IMR-90 (cell line): ENCODE data around the gene DHDDS. TPM values are rescaled to one million over a fixed set of nuclear protein-coding genes. Genes with fewer than 3 reads are reported as not detected.

Experiments
- ATAC-seq: fragments of 200-7000 bp; cut with Tn5 transposase; 2 replicates; pipeline ENCODE4 v1.9.1; 2020; ENCODE audit warnings: low read depth, mild to moderate bottlenecking, moderate library complexity
- BruUV-seq: library from RNA; stranded (reverse); fragments of 400-500 nt; replicated peaks from 2 replicates; lab custom pipeline; 2021; lab: Mats Ljungman, UMichigan
- CTCF ChIA-PET: fragments of 300-600 bp; formaldehyde crosslinking; extraction: SDS; loops from one replicate; lab custom pipeline; 2021; ENCODE audit warnings: antibody characterized with exemption; lab: Yijun Ruan, JAX
- POLR2A ChIA-PET: fragments of 300-600 bp; sonication (Branson Sonifier 250); formaldehyde crosslinking; loops from one replicate; lab custom pipeline; 2022; ENCODE audit warnings: antibody characterized with exemption; ENCODE audit not compliant: unreplicated experiment; lab: Charles Lee
- DNase-seq: peaks from one replicate; pipeline ENCODE4 v3.0.0; 2013
- H2AFZ ChIP-seq: replicated peaks from 2 replicates; pipeline ENCODE3; 2013; ENCODE audit warnings: low read length, mild to moderate bottlenecking; ENCODE audit not compliant: poor library complexity
- H2AK5ac ChIP-seq: 2 replicates; pipeline ENCODE4 v1.6.1; 2013; ENCODE audit warnings: low read depth, low read length, inconsistent platforms
- H2AK9ac ChIP-seq: replicated peaks from 2 replicates; pipeline ENCODE3; 2013; ENCODE audit warnings: mild to moderate bottlenecking, low read depth, low read length, moderate library complexity; ENCODE audit not compliant: poor library complexity
- H2BK120ac ChIP-seq: 2 replicates; pipeline ENCODE4 v1.6.1; 2013; ENCODE audit warnings: low read depth, low read length, inconsistent platforms
- H2BK15ac ChIP-seq: 3 replicates; pipeline ENCODE4 v1.6.1; 2013; ENCODE audit warnings: low read depth, low read length, inconsistent platforms
- H2BK20ac ChIP-seq: 2 replicates; pipeline ENCODE4 v1.6.1; 2013; ENCODE audit warnings: low read depth, mild to moderate bottlenecking, inconsistent platforms, low read length, moderate library complexity
- H2BK5ac ChIP-seq: 2 replicates; pipeline ENCODE4 v1.6.1; 2013; ENCODE audit warnings: mild to moderate bottlenecking, low read depth, low read length, inconsistent platforms; ENCODE audit not compliant: poor library complexity, severe bottlenecking
- H3K14ac ChIP-seq: replicated peaks from 2 replicates; pipeline ENCODE4 v1.6.1; 2013; ENCODE audit warnings: low read depth, low read length, inconsistent platforms
- H3K18ac ChIP-seq: 2 replicates; pipeline ENCODE4 v1.6.1; 2013; ENCODE audit warnings: low read depth, low read length, control low read depth
- H3K23ac ChIP-seq: 2 replicates; pipeline ENCODE4 v1.6.1; 2013; ENCODE audit warnings: low read depth, low read length, inconsistent platforms
- H3K27ac ChIP-seq: 2 replicates; pipeline ENCODE4 v1.5.1; 2013; ENCODE audit warnings: mild to moderate bottlenecking, control low read depth, low read length; ENCODE audit not compliant: insufficient read depth
- H3K27me3 ChIP-seq: 2 replicates; pipeline ENCODE4 v1.6.1; 2013; ENCODE audit warnings: low read length; ENCODE audit not compliant: control insufficient read depth, insufficient read depth
- H3K36me3 ChIP-seq: 2 replicates; pipeline ENCODE4 v1.6.1; 2013; ENCODE audit warnings: low read length, mixed read lengths; ENCODE audit not compliant: control insufficient read depth, insufficient read depth
- H3K4ac ChIP-seq: 2 replicates; pipeline ENCODE4 v1.6.1; 2013; ENCODE audit warnings: low read depth, low read length, inconsistent platforms
- H3K4me1 ChIP-seq: 2 replicates; pipeline ENCODE4 v1.6.1; 2013; ENCODE audit warnings: low read length, mixed read lengths; ENCODE audit not compliant: control insufficient read depth, insufficient read depth
- H3K4me2 ChIP-seq: 2 replicates; pipeline ENCODE4 v1.6.1; 2013; ENCODE audit warnings: low read depth, mild to moderate bottlenecking, control low read depth, low read length, moderate library complexity
- H3K4me3 ChIP-seq: 2 replicates; pipeline ENCODE4 v1.5.1; 2013; ENCODE audit warnings: low read depth, mild to moderate bottlenecking, control low read depth, low read length, moderate library complexity; ENCODE audit not compliant: insufficient read depth
- H3K56ac ChIP-seq: 2 replicates; pipeline ENCODE4 v1.6.1; 2013; ENCODE audit warnings: low read length, inconsistent platforms; ENCODE audit not compliant: insufficient read depth; ENCODE audit errors: extremely low read depth
- H3K79me1 ChIP-seq, 2 experiments: 2 replicates each; pipeline ENCODE4 v1.6.1; 2013; ENCODE audit warnings: low read length in 2 of 2, inconsistent platforms in 1 of 2, low read depth in 1 of 2
- H3K9ac ChIP-seq: 2 replicates; pipeline ENCODE4 v1.6.1; 2013; ENCODE audit warnings: low read depth, low read length, control low read depth
- H3K9me1 ChIP-seq: 2 replicates; pipeline ENCODE4 v1.6.1; 2013; ENCODE audit warnings: low read length, inconsistent platforms; ENCODE audit not compliant: insufficient read depth
- H3K9me3 ChIP-seq: 2 replicates; pipeline ENCODE4 v1.6.1; 2013; ENCODE audit warnings: low read length; ENCODE audit not compliant: control insufficient read depth, insufficient read depth
- H4K20me1 ChIP-seq: 2 replicates; pipeline ENCODE4 v1.6.1; 2013; ENCODE audit warnings: low read length, inconsistent platforms; ENCODE audit not compliant: insufficient read depth
- H4K5ac ChIP-seq: 2 replicates; pipeline ENCODE4 v1.6.1; 2013; ENCODE audit warnings: mild to moderate bottlenecking, low read depth, low read length, control low read depth
- H4K8ac ChIP-seq, 2 experiments: 2 replicates each; pipeline ENCODE4 v1.6.1; 2013; ENCODE audit warnings: low read depth in 2 of 2, low read length in 2 of 2, control low read depth in 1 of 2, inconsistent platforms in 1 of 2
- H4K91ac ChIP-seq: 2 replicates; pipeline ENCODE4 v1.6.1; 2013; ENCODE audit warnings: low read depth, low read length, inconsistent platforms; ENCODE audit not compliant: insufficient read depth
- CEBPB ChIP-seq: IDR thresholded peaks from 2 replicates; pipeline ENCODE4 v1.6.1; 2012; ENCODE audit warnings: low read depth, low read length, improper control_type of control experiment
- MAFK ChIP-seq: IDR thresholded peaks from 2 replicates; pipeline ENCODE4 v1.6.1; 2012; ENCODE audit warnings: low read depth, low read length, improper control_type of control experiment
- MAZ ChIP-seq: IDR thresholded peaks from 2 replicates; pipeline ENCODE4 v1.6.1; 2012; ENCODE audit warnings: low read depth, mild to moderate bottlenecking, low read length, improper control_type of control experiment, moderate library complexity, borderline replicate concordance
- MXI1 ChIP-seq: IDR thresholded peaks from 2 replicates; pipeline ENCODE4 v1.6.1; 2012; ENCODE audit warnings: low read depth, mild to moderate bottlenecking, low read length, moderate library complexity, borderline replicate concordance
- POLR2A ChIP-seq: IDR thresholded peaks from 2 replicates; pipeline ENCODE4 v1.6.1; 2012; ENCODE audit warnings: mild to moderate bottlenecking, low read depth, low read length
- RAD21 ChIP-seq: IDR thresholded peaks from 2 replicates; pipeline ENCODE4 v1.6.1; 2012; ENCODE audit warnings: low read length, improper control_type of control experiment
- RCOR1 ChIP-seq: IDR thresholded peaks from 2 replicates; pipeline ENCODE4 v1.6.1; 2012; ENCODE audit warnings: mild to moderate bottlenecking, low read length, improper control_type of control experiment; ENCODE audit not compliant: insufficient replicate concordance
- RFX5 ChIP-seq: IDR thresholded peaks from 2 replicates; pipeline ENCODE4 v1.8.0; 2012; ENCODE audit warnings: low read depth, mild to moderate bottlenecking, low read length, moderate library complexity
- WGBS, 2 experiments: methylation state at CpG; one replicate each; pipeline versions ENCODE4 v1.1.5 to v1.1.7; 2013; ENCODE audit warnings: missing lambda C conversion rate in 2 of 2; ENCODE audit not compliant: insufficient read length in 1 of 2; ENCODE audit errors: extremely low coverage in 2 of 2; 5-methylcytosine and 5-hydroxymethylcytosine counted together
- dilution Hi-C: fragments of 300-500 bp; cut with HindIII; formaldehyde crosslinking; loops from one replicate; pipeline ENCODE4 v1.14.3; 2018; ENCODE audit warnings: low sequenced_read_pairs; ENCODE audit not compliant: unreplicated experiment
- in situ Hi-C: fragments of 300-500 bp; cut with MboI; formaldehyde crosslinking; loops from 3 replicates; pipeline ENCODE4 v1.14.3; 2019; ENCODE audit warnings: low sequenced_read_pairs, inconsistent platforms, mixed read lengths
- intact Hi-C: fragments of 100-400 bp; cut with micrococcal nuclease; formaldehyde crosslinking; loops from 2 replicates; pipeline ENCODE4 v1.10.0; 2022
- polyA plus RNA-seq, 3 experiments: library from polyadenylated mRNA; depleted of rRNA; stranded (reverse); fragments of >200 nt; gene quantifications; 2 replicates each; pipeline ENCODE4 v1.2.3, GENCODE V29; 2012; ENCODE audit warnings: low replicate concordance in 1 of 3
- total RNA-seq: library from RNA; depleted of rRNA; stranded (reverse); fragments of >200 nt; gene quantifications from 2 replicates; pipeline ENCODE4 v1.2.3, GENCODE V29; 2012
- TF ChIP-seq, protein P1 (sequence below): conservative IDR thresholded peaks from 2 replicates; pipeline ENCODE4 v1.5.1; 2012; ENCODE audit warnings: mild to moderate bottlenecking, low read depth, low read length, improper control_type of control experiment
- TF ChIP-seq, protein P2 (sequence below): fragments of 150-350 bp; IDR thresholded peaks from 2 replicates; pipeline ENCODE4 v1.6.1; 2016; ENCODE audit warnings: low read depth, mild to moderate bottlenecking, low read length, moderate library complexity, borderline replicate concordance
- TF ChIP-seq, protein P3 (sequence below): fragments of 150-350 bp; IDR thresholded peaks from 2 replicates; pipeline ENCODE4 v1.6.1; 2017; ENCODE audit warnings: mild to moderate bottlenecking, antibody characterized with exemption, low read length, low read depth

The DHDDS gene
- total and polyA plus RNA-seq, 2 of the 4 experiments (the other 2 are of a cell fraction): 49.3 to 67.7 TPM

GRCh38 chr1:26440259-26440658 lies 8.1 kb downstream of the DHDDS start:
- Histone ChIP-seq H3K4me2 (no peak overlapping the region), H4K91ac (no peak overlapping the region), H3K56ac (no peak overlapping the region), H2BK120ac (no peak overlapping the region), H4K5ac (no peak overlapping the region), H2BK20ac (no peak overlapping the region), H4K8ac (no peak overlapping the region), H3K14ac (no peak overlapping the region), H3K79me1 (peaks cover 12 to 19% of the 10 kb centered on the region in 2 experiments), H3K4me1 (no peaks in the 10 kb centered on the region), H2AK5ac (no peak overlapping the region), H2BK5ac (no peak overlapping the region), H3K18ac (no peak overlapping the region), H3K23ac (no peak overlapping the region), H3K4me3 (no peak overlapping the region), H2BK15ac (no peak overlapping the region), H2AFZ (no peak overlapping the region), H4K20me1 (no peaks in the 10 kb centered on the region), H3K36me3 (peaks cover 45% of the 10 kb centered on the region), H3K9me1 (no peaks in the 10 kb centered on the region), H2AK9ac (no peak overlapping the region), H3K9me3 (no peaks in the 10 kb centered on the region), H3K4ac (no peak overlapping the region), H3K27me3 (no peaks in the 10 kb centered on the region), H3K27ac (no peak overlapping the region), H3K9ac (no peak overlapping the region)
- in situ Hi-C loops (no loop called here), intact Hi-C loops (no loop called here), dilution Hi-C loops (no loop called here)
- TF ChIP-seq, protein P1, sequence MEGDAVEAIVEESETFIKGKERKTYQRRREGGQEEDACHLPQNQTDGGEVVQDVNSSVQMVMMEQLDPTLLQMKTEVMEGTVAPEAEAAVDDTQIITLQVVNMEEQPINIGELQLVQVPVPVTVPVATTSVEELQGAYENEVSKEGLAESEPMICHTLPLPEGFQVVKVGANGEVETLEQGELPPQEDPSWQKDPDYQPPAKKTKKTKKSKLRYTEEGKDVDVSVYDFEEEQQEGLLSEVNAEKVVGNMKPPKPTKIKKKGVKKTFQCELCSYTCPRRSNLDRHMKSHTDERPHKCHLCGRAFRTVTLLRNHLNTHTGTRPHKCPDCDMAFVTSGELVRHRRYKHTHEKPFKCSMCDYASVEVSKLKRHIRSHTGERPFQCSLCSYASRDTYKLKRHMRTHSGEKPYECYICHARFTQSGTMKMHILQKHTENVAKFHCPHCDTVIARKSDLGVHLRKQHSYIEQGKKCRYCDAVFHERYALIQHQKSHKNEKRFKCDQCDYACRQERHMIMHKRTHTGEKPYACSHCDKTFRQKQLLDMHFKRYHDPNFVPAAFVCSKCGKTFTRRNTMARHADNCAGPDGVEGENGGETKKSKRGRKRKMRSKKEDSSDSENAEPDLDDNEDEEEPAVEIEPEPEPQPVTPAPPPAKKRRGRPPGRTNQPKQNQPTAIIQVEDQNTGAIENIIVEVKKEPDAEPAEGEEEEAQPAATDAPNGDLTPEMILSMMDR: no peak
- no peak for TF ChIP-seq MAZ
- TF ChIP-seq, protein P2, sequence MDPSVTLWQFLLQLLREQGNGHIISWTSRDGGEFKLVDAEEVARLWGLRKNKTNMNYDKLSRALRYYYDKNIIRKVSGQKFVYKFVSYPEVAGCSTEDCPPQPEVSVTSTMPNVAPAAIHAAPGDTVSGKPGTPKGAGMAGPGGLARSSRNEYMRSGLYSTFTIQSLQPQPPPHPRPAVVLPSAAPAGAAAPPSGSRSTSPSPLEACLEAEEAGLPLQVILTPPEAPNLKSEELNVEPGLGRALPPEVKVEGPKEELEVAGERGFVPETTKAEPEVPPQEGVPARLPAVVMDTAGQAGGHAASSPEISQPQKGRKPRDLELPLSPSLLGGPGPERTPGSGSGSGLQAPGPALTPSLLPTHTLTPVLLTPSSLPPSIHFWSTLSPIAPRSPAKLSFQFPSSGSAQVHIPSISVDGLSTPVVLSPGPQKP: no peak
- no peak for TF ChIP-seq MAFK
- no peak for TF ChIP-seq MXI1
- TF ChIP-seq CEBPB: no peak
- TF ChIP-seq POLR2A: no peak
- TF ChIP-seq RFX5: no peak
- no peak for TF ChIP-seq RCOR1
- TF ChIP-seq, protein P3, sequence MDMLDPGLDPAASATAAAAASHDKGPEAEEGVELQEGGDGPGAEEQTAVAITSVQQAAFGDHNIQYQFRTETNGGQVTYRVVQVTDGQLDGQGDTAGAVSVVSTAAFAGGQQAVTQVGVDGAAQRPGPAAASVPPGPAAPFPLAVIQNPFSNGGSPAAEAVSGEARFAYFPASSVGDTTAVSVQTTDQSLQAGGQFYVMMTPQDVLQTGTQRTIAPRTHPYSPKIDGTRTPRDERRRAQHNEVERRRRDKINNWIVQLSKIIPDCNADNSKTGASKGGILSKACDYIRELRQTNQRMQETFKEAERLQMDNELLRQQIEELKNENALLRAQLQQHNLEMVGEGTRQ: no peak
- no peak for TF ChIP-seq RAD21
- DNase-seq: no peak
- no CpG with 5 or more reads among the region's 2 CpGs for WGBS, 2 experiments
- ATAC-seq: no peak
- no TSS peak for BruUV-seq
- POLR2A ChIA-PET: no interaction called here
- CTCF ChIA-PET: no interaction called here
